OCI-LY7 (cell line): ENCODE data around the gene BMPR2.

Source experiments
- EZH2phosphoT487 ChIP-seq: fragments of 200-600 bp; sonication (generic); IDR thresholded peaks from 2 replicates; pipeline ENCODE4 v1.6.1; 2018; ENCODE audit warnings: low read depth, borderline replicate concordance, mild to moderate bottlenecking, mixed run types, antibody characterized with exemption, low read length, moderate library complexity, mixed read lengths
- TF ChIP-seq, protein P1 (sequence below): fragments of 200-600 bp; sonication (generic); conservative IDR thresholded peaks from 2 replicates; pipeline ENCODE4 v1.5.1; 2014; ENCODE audit warnings: mild to moderate bottlenecking, antibody characterized with exemption, low read length, moderate library complexity, mixed read lengths

DNA sequence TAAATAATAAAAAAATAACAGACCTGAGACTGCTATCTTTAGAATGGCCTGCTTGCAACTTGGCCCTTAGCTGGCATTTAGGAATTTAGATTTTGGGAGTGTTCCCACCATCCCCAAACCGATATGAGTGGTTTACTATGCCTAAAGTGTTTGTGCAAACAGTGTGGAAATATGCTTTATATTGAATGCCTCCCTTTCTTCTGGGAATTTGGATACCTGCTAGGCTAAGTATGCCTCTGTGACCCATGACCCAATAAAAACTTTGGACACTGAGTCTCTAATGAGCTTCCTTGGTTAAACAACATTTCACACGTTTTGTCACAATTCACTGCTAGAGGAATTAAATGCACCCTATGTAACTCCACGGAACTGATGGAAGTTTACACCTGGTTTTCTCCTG is 73.2 kb downstream of the BMPR2 start:
- TF ChIP-seq, protein P1, sequence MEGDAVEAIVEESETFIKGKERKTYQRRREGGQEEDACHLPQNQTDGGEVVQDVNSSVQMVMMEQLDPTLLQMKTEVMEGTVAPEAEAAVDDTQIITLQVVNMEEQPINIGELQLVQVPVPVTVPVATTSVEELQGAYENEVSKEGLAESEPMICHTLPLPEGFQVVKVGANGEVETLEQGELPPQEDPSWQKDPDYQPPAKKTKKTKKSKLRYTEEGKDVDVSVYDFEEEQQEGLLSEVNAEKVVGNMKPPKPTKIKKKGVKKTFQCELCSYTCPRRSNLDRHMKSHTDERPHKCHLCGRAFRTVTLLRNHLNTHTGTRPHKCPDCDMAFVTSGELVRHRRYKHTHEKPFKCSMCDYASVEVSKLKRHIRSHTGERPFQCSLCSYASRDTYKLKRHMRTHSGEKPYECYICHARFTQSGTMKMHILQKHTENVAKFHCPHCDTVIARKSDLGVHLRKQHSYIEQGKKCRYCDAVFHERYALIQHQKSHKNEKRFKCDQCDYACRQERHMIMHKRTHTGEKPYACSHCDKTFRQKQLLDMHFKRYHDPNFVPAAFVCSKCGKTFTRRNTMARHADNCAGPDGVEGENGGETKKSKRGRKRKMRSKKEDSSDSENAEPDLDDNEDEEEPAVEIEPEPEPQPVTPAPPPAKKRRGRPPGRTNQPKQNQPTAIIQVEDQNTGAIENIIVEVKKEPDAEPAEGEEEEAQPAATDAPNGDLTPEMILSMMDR, result no peak
- no peak for TF ChIP-seq EZH2phosphoT487
